Measurements from ENCODE around the gene KLHDC10. TPM values are rescaled to one million over a fixed set of nuclear protein-coding genes. Genes with fewer than 3 reads are reported as not detected.
"Not testable (repeated sequence)": the region's sequence is repeated elsewhere in the genome, so short reads cannot be mapped to it uniquely, and the experiment has no call there.

Gene KLHDC10
- total RNA-seq, 1 experiment from 2014 or later: 14.4 TPM

- peak; percentile 36; the same call in 1 of the 2 replicates for TF ChIP-seq USF1 (CRISPR knock-in tag; IDR thresholded peaks at IDR 0.05)
- no peak for TF ChIP-seq MYBL2 (CRISPR knock-in tag; IDR thresholded peaks at IDR 0.05)
- TF ChIP-seq SMAD4 (CRISPR knock-in tag; IDR thresholded peaks at IDR 0.05): no peak
- TF ChIP-seq ZNF423 (CRISPR knock-in tag; IDR thresholded peaks at IDR 0.05): no peak
- TF ChIP-seq NFATC4 (CRISPR knock-in tag; IDR thresholded peaks at IDR 0.05): no peak
- TF ChIP-seq FOXP1 (CRISPR knock-in tag; IDR thresholded peaks at IDR 0.05; ENCODE audit: borderline replicate concordance): no peak
- no peak for TF ChIP-seq MAX (CRISPR knock-in tag; IDR thresholded peaks at IDR 0.05)
These were observed 1.6 kb downstream of the KLHDC10 start (continued) for GRCh38 chr7:130071701-130072622.

- H3K4me3 Mint-ChIP-seq: no peak overlapping the region
- POLR2A ChIA-PET: interaction anchor here (0.6 to 0.9 kb wide), 2 partner anchors 63 to 96 kb away, joined by 3 to 4 read pairs; no protein-coding TSS in a partner anchor
- no peaks in the 10 kb centered on the region for H3K9me3 Mint-ChIP-seq
- 0 out of 2 replicates have a peak, but pooled peaks cover 5% of the 10 kb centered on the region for H3K4me1 Mint-ChIP-seq
- H3K27ac Mint-ChIP-seq: no peak overlapping the region
- no peak for ATAC-seq
- CTCF ChIA-PET: no interaction called here
- TF ChIP-seq NFE2L1 (CRISPR knock-in tag; IDR thresholded peaks at IDR 0.05) (no peak), ARID4B (CRISPR knock-in tag; IDR thresholded peaks at IDR 0.05; ENCODE audit: borderline replicate concordance) (no peak), CREB1 (CRISPR knock-in tag; IDR thresholded peaks at IDR 0.05) (no peak), PRDM15 (CRISPR knock-in tag; IDR thresholded peaks at IDR 0.05) (no peak), ERG (CRISPR knock-in tag; IDR thresholded peaks at IDR 0.05) (no peak), ESRRA (CRISPR knock-in tag; IDR thresholded peaks at IDR 0.05; ENCODE audit: borderline replicate concordance) (no peak), GABPB1 (CRISPR knock-in tag; IDR thresholded peaks at IDR 0.05) (no peak), SP1 (CRISPR knock-in tag; conservative IDR thresholded peaks at IDR 0.05) (no peak), ZBTB21 (CRISPR knock-in tag; IDR thresholded peaks at IDR 0.05; ENCODE audit: borderline replicate concordance) (no peak), E2F4 (CRISPR knock-in tag; IDR thresholded peaks at IDR 0.05; ENCODE audit: borderline replicate concordance, low read depth) (no peak), EMX1 (CRISPR knock-in tag; IDR thresholded peaks at IDR 0.05) (no peak), NR3C1 (CRISPR knock-in tag; conservative IDR thresholded peaks at IDR 0.05; ENCODE audit: low read depth) (no peak), ZNF219 (CRISPR knock-in tag; IDR thresholded peaks at IDR 0.05; ENCODE audit: borderline replicate concordance) (no peak)
- DNase-seq (ENCODE audit: low spot score): no peak
- H3K27me3 Mint-ChIP-seq (ENCODE audit: low read depth): no peaks in the 10 kb centered on the region
- no peaks in the 10 kb centered on the region for H3K36me3 Mint-ChIP-seq
These were observed 9.6 kb downstream of the KLHDC10 start for GRCh38 chr7:130079846-130080394.

GRCh38 chr7:130083497-130083896, 13.2 kb downstream of the KLHDC10 start:
- H3K36me3 Mint-ChIP-seq; H3K9me3 Mint-ChIP-seq; H3K4me3 Mint-ChIP-seq; ATAC-seq; H3K4me1 Mint-ChIP-seq; H3K27ac Mint-ChIP-seq; DNase-seq (ENCODE audit: low spot score); POLR2A ChIA-PET; H3K27me3 Mint-ChIP-seq (ENCODE audit: low read depth): not testable (repeated sequence)
- CTCF ChIA-PET: interaction anchor here (1.0 to 3.7 kb wide), 19 partner anchors 9 to 649 kb away, joined by 3 to 27 read pairs (median 4); partner anchors contain the start of gene KLHDC10

Measured in WTC11 (cell line).